B cell (primary cell): ENCODE data around the gene EPN1. TPM values are rescaled to one million over a fixed set of nuclear protein-coding genes. Genes with fewer than 3 reads are reported as not detected.

Experiments used
- ATAC-seq: fragments of 200-7000 bp; cut with Tn5 transposase; one replicate; pipeline ENCODE4 v1.10.0; 2021; ENCODE audit warnings: low read depth, mild to moderate bottlenecking, moderate number of reproducible peaks, moderate library complexity
- CTCF ChIA-PET: fragments of 350-600 bp; sonication (Branson Sonifier 250); formaldehyde crosslinking; loops from one replicate; lab custom pipeline; 2021; ENCODE audit warnings: antibody characterized with exemption, inconsistent platforms; lab: Charles Lee
- POLR2A ChIA-PET: fragments of 350-600 bp; sonication (Branson Sonifier 250); formaldehyde crosslinking; loops from one replicate; lab custom pipeline; 2021; ENCODE audit warnings: antibody characterized with exemption; lab: Charles Lee
- DNase-seq: peaks from one replicate; pipeline ENCODE4 v3.0.0; 2013
- H2AFZ ChIP-seq: 2 replicates; pipeline ENCODE4 v1.6.1; 2012; ENCODE audit warnings: mild to moderate bottlenecking, low read depth, low read length; ENCODE audit not compliant: insufficient read depth, poor library complexity, severe bottlenecking
- H3K27ac ChIP-seq, 2 donors: 1 replicate in 1 of 2; 2 replicates in 1 of 2; pipeline ENCODE4 v1.5.1; 2012 to 2013; ENCODE audit warnings: low read length in 2 of 2, mild to moderate bottlenecking in 2 of 2, moderate library complexity in 1 of 2
- H3K27me3 ChIP-seq, 4 experiments: fragments of 200-600 bp in 1 of 4; sonication (generic) in 1 of 4; replicated peaks in 1 of 4; 1 replicate in 2 of 4; 2 replicates in 2 of 4; pipeline versions ENCODE4 v1.6.1 to v1.7.0; 2013 to 2016; ENCODE audit warnings: low read length in 3 of 4, mild to moderate bottlenecking in 2 of 4, mixed read lengths in 1 of 4, moderate library complexity in 1 of 4; ENCODE audit not compliant: insufficient read depth in 4 of 4, control insufficient read depth in 3 of 4; ENCODE audit errors: control extremely low read depth in 1 of 4
- H3K36me3 ChIP-seq, 2 experiments: replicated peaks in 1 of 2; 1 replicate in 1 of 2; 2 replicates in 1 of 2; pipeline versions ENCODE4 v1.6.1 to v1.7.1; 2013; ENCODE audit warnings: low read length in 1 of 2; ENCODE audit not compliant: insufficient read depth in 2 of 2, control insufficient read depth in 1 of 2; ENCODE audit errors: control extremely low read depth in 1 of 2, extremely low read depth in 1 of 2
- H3K4me1 ChIP-seq, 2 donors: fragments of 200-600 bp in 1 of 2; sonication (generic) in 1 of 2; 1 replicate in 1 of 2; 2 replicates in 1 of 2; pipeline versions ENCODE4 v1.5.1 to v1.6.1; 2013 to 2017; ENCODE audit warnings: low read length in 2 of 2; ENCODE audit not compliant: control insufficient read depth in 2 of 2, insufficient read depth in 2 of 2
- H3K4me2 ChIP-seq: replicated peaks from 2 replicates; pipeline ENCODE3; 2012; ENCODE audit warnings: mild to moderate bottlenecking, low read depth, low read length; ENCODE audit not compliant: poor library complexity, severe bottlenecking
- H3K4me3 ChIP-seq, 5 experiments: fragments of 200-600 bp in 1 of 5; sonication (generic) in 1 of 5; 1 replicate in 3 of 5; 2 replicates in 2 of 5; pipeline versions ENCODE4 v1.5.1 to v1.7.0; 2011 to 2016; ENCODE audit warnings: low read length in 4 of 5, mild to moderate bottlenecking in 4 of 5, low read depth in 2 of 5, control low read depth in 1 of 5, moderate library complexity in 1 of 5; ENCODE audit not compliant: insufficient read depth in 1 of 5; ENCODE audit errors: control extremely low read depth in 1 of 5, extremely low read depth in 1 of 5
- H3K79me2 ChIP-seq: fragments of 200-600 bp; sonication (generic); one replicate; pipeline ENCODE4 v1.6.0; 2016; ENCODE audit warnings: low read length; ENCODE audit not compliant: control insufficient read depth, insufficient read depth
- H3K9ac ChIP-seq: fragments of 200-600 bp; sonication (generic); 2 replicates; pipeline ENCODE4 v1.6.1; 2017; ENCODE audit warnings: mild to moderate bottlenecking, low read length, moderate library complexity
- H3K9me3 ChIP-seq, 3 donors: one replicate each; pipeline versions ENCODE4 v1.6.1 to v1.7.1; 2013; ENCODE audit warnings: low read length in 2 of 3; ENCODE audit not compliant: control insufficient read depth in 2 of 3, insufficient read depth in 1 of 3; ENCODE audit errors: control extremely low read depth in 1 of 3
- H4K20me1 ChIP-seq: 2 replicates; pipeline ENCODE4 v1.6.0; 2012; ENCODE audit warnings: mild to moderate bottlenecking, low read length; ENCODE audit not compliant: insufficient read depth, control insufficient read depth, poor library complexity, severe bottlenecking
- H3K27ac Mint-ChIP-seq: one replicate; pipeline ENCODE4 v1.8.0; 2021; ENCODE audit warnings: mixed read lengths
- H3K27me3 Mint-ChIP-seq: one replicate; pipeline ENCODE4 v1.8.0; 2021; ENCODE audit warnings: mixed read lengths
- H3K4me1 Mint-ChIP-seq: one replicate; pipeline ENCODE4 v1.8.0; 2021; ENCODE audit warnings: mixed read lengths
- H3K4me3 Mint-ChIP-seq: one replicate; pipeline ENCODE4 v1.8.0; 2021; ENCODE audit warnings: mixed read lengths
- H3K9me3 Mint-ChIP-seq: one replicate; pipeline ENCODE4 v1.8.0; 2022; ENCODE audit warnings: mixed read lengths; ENCODE audit not compliant: insufficient read depth
- CTCF ChIP-seq: fragments of 200-600 bp; IDR thresholded peaks from one replicate; pipeline ENCODE4 v1.8.0; 2022; ENCODE audit warnings: antibody characterized with exemption, mild to moderate bottlenecking
- EZH2 ChIP-seq: IDR thresholded peaks from 2 replicates; pipeline ENCODE4 v1.6.1; 2012; ENCODE audit warnings: borderline replicate concordance, low read depth, mild to moderate bottlenecking, moderate library complexity, low read length; ENCODE audit not compliant: insufficient read depth, poor library complexity, severe bottlenecking
- WGBS: methylation state at CpG from one replicate; pipeline ENCODE4 v1.1.5; 2013; ENCODE audit warnings: missing lambda C conversion rate; ENCODE audit not compliant: insufficient coverage; 5-methylcytosine and 5-hydroxymethylcytosine counted together
- intact Hi-C: fragments of 100-400 bp; cut with micrococcal nuclease; formaldehyde crosslinking; loops from one replicate; pipeline ENCODE4 v1.10.0; 2022
- polyA plus RNA-seq: library from polyadenylated mRNA; depleted of rRNA; stranded (reverse); fragments of >200 nt; gene quantifications from 2 replicates; pipeline ENCODE4 v1.2.3, GENCODE V29; 2012
- total RNA-seq, 2 donors: library from RNA; stranded (reverse); fragments of 120-200 nt in 1 of 2; gene quantifications; 1 replicate in 1 of 2; 2 replicates in 1 of 2; pipeline versions ENCODE4 v1.2.3 to v1.2.4, GENCODE V29; 2013 to 2022

The EPN1 gene
- total and polyA plus RNA-seq, 2 donors (not counting 1 experiment from before 2014, with no cell fraction given) = 54.4 to 63.9 TPM

GRCh38 chr19:55642153-55643002, 32.6 kb upstream of the EPN1 start:
- peaks cover 34% of the 10 kb centered on the region for H3K79me2 ChIP-seq
- H4K20me1 ChIP-seq = peaks cover 21% of the 10 kb centered on the region
- no peaks in the 10 kb centered on the region for H3K9me3 Mint-ChIP-seq
- H3K4me3 ChIP-seq = peak overlapping the region; percentile 19 to 85 (median 78)
- peak overlapping the region; percentile 88 for H3K4me3 Mint-ChIP-seq
- ChIA-PET POLR2A (interaction anchor here (0.6 to 1.9 kb wide), 11 partner anchors 8 to 384 kb away, joined by 3 to 17 read pairs (median 4); partner anchors contain the start of genes FIZ1, PPP6R1, U2AF2 and ZNF524), CTCF (interaction anchor here (0.8 to 1.9 kb wide), 5 partner anchors 10 to 38 kb away, joined by 3 to 22 read pairs (median 4); partner anchors contain the start of gene U2AF2)
- ATAC-seq (peak; percentile 13), DNase-seq (peak; percentile 69)
- TF ChIP-seq CTCF (no peak), EZH2 (no peak)
- H3K4me2 ChIP-seq = peak overlapping the region; percentile 96
- H2AFZ ChIP-seq = peak overlapping the region; percentile 53
- H3K36me3 ChIP-seq = peaks cover 0 to 13% of the 10 kb centered on the region in 2 experiments
- under 1% methylated on average over 58 of the region's 65 CpGs for WGBS
- H3K9me3 ChIP-seq = peaks cover 0 to 11% (median 0%) of the 10 kb centered on the region in 3 donors
- peaks cover 66% of the 10 kb centered on the region for H3K4me1 Mint-ChIP-seq
- peaks cover 32 to 67% of the 10 kb centered on the region in 2 donors for H3K4me1 ChIP-seq
- peak overlapping the region; percentile 77 for H3K9ac ChIP-seq
- peak overlapping the region; percentile 79 to 82 for H3K27ac ChIP-seq
- H3K27me3 Mint-ChIP-seq = no peaks in the 10 kb centered on the region
- H3K27me3 ChIP-seq = no peaks in the 10 kb centered on the region
- H3K27ac Mint-ChIP-seq = peak overlapping the region; percentile 98
- intact Hi-C loops = loop anchor here (1.0 to 5.0 kb wide), 5 partner anchors 7 to 235 kb away; partner anchors contain the start of genes EPN1, UBE2S and ZNF865
